Hepatocyte (in vitro differentiated cells): ENCODE data around the gene KIRREL1. TPM values are rescaled to one million over a fixed set of nuclear protein-coding genes. Genes with fewer than 3 reads are reported as not detected.

Source experiments
- DNase-seq: peaks from one replicate; pipeline ENCODE4 v3.0.0-alpha.2; 2016; ENCODE audit warnings: low spot score
- H2AFZ ChIP-seq: fragments of 200-600 bp; sonication (generic); 2 replicates; pipeline ENCODE4 v1.6.0; 2016; ENCODE audit warnings: antibody characterized with exemption, mild to moderate bottlenecking
- H3K27ac ChIP-seq: fragments of 200-600 bp; sonication (generic); 2 replicates; pipeline ENCODE4 v1.5.1; 2016; ENCODE audit warnings: mild to moderate bottlenecking
- H3K27me3 ChIP-seq: fragments of 200-600 bp; sonication (generic); 2 replicates; pipeline ENCODE4 v1.6.1; 2016
- H3K36me3 ChIP-seq: fragments of 200-600 bp; sonication (generic); replicated peaks from 2 replicates; pipeline ENCODE4 v1.5.1; 2016; ENCODE audit warnings: low read depth; ENCODE audit not compliant: insufficient read depth
- H3K4me1 ChIP-seq: fragments of 200-600 bp; sonication (generic); 2 replicates; pipeline ENCODE4 v1.5.1; 2016; ENCODE audit warnings: mild to moderate bottlenecking, moderate library complexity; ENCODE audit not compliant: insufficient read depth
- H3K4me2 ChIP-seq: fragments of 200-600 bp; sonication (generic); 2 replicates; pipeline ENCODE4 v1.6.0; 2016
- H3K4me3 ChIP-seq: fragments of 200-600 bp; sonication (generic); 2 replicates; pipeline ENCODE4 v1.5.1; 2016; ENCODE audit warnings: mild to moderate bottlenecking
- H3K79me2 ChIP-seq: fragments of 200-600 bp; sonication (generic); 2 replicates; pipeline ENCODE4 v1.6.0; 2017; ENCODE audit warnings: mild to moderate bottlenecking
- H3K9me2 ChIP-seq: fragments of 200-600 bp; sonication (generic); replicated peaks from 2 replicates; pipeline ENCODE4 v1.6.0; 2017; ENCODE audit warnings: mild to moderate bottlenecking; ENCODE audit not compliant: insufficient read depth
- H3K9me3 ChIP-seq: fragments of 200-600 bp; sonication (generic); 2 replicates; pipeline ENCODE4 v1.5.1; 2016; ENCODE audit warnings: low read depth, mild to moderate bottlenecking
- H4K20me1 ChIP-seq: fragments of 200-600 bp; sonication (generic); 2 replicates; pipeline ENCODE4 v1.6.0; 2016; ENCODE audit warnings: mild to moderate bottlenecking; ENCODE audit not compliant: insufficient read depth, poor library complexity, severe bottlenecking
- CTCF ChIP-seq: fragments of 200-600 bp; sonication (generic); IDR thresholded peaks from 2 replicates; pipeline ENCODE4 v1.5.1; 2016; ENCODE audit warnings: antibody characterized with exemption, mild to moderate bottlenecking; ENCODE audit not compliant: poor library complexity
- EZH2 ChIP-seq: fragments of 200-600 bp; sonication (generic); IDR thresholded peaks from 2 replicates; pipeline ENCODE4 v1.6.1; 2016; ENCODE audit warnings: antibody characterized with exemption, mild to moderate bottlenecking, borderline replicate concordance
- EZH2phosphoT487 ChIP-seq: fragments of 200-600 bp; sonication (generic); IDR thresholded peaks from one replicate; pipeline ENCODE4 v1.6.1; 2018; ENCODE audit warnings: antibody characterized with exemption, mild to moderate bottlenecking, low read depth, moderate library complexity; ENCODE audit not compliant: unreplicated experiment, severe bottlenecking
- WGBS: methylation state at CpG from one replicate; pipeline ENCODE4 v1.1.6; 2016; ENCODE audit warnings: low lambda C conversion rate; ENCODE audit errors: missing lambda C conversion rate; 5-methylcytosine and 5-hydroxymethylcytosine counted together
- polyA plus RNA-seq: library from polyadenylated mRNA; unstranded; fragments of >200 nt; fragmentation: Nextera tagmentation; extraction: Ambion mirVana; gene quantifications from 2 replicates; pipeline ENCODE4 v1.2.1, GENCODE V29; 2016
- total RNA-seq: library from RNA; depleted of rRNA; stranded (reverse); fragments of >200 nt; gene quantifications from 2 replicates; pipeline ENCODE4 v1.2.3, GENCODE V29; 2014

The KIRREL1 gene
- total and polyA plus RNA-seq, 2 experiments from 2014 or later = 20.4 to 47.1 TPM

- Histone ChIP-seq H3K9me3 (no peaks in the 10 kb centered on the region), H3K36me3 (no peaks in the 10 kb centered on the region), H3K79me2 (peaks cover 3% of the 10 kb centered on the region), H3K9me2 (no peaks in the 10 kb centered on the region), H4K20me1 (peaks cover 6% of the 10 kb centered on the region), H3K4me2 (no peak overlapping the region), H2AFZ (no peak overlapping the region), H3K4me3 (no peak overlapping the region), H3K27ac (no peak overlapping the region), H3K27me3 (no peaks in the 10 kb centered on the region), H3K4me1 (no peaks in the 10 kb centered on the region)
- WGBS = 93% methylated on average over 22 of the region's 22 CpGs
- DNase-seq = no peak
- no peak for TF ChIP-seq CTCF
- TF ChIP-seq EZH2 = no peak
- no peak for TF ChIP-seq EZH2phosphoT487
Observed at GRCh38 chr1:158077411-158078256, 84.2 kb downstream of the KIRREL1 start.

- no peak overlapping the region for H3K4me3 ChIP-seq
- no peak for DNase-seq
- H3K27ac ChIP-seq = no peak overlapping the region
- no peaks in the 10 kb centered on the region for H3K27me3 ChIP-seq
- no peaks in the 10 kb centered on the region for H3K36me3 ChIP-seq
- no peak overlapping the region for H2AFZ ChIP-seq
- TF ChIP-seq EZH2phosphoT487 (no peak), CTCF (no peak), EZH2 (no peak)
- peaks cover 6% of the 10 kb centered on the region for H4K20me1 ChIP-seq
- no peaks in the 10 kb centered on the region for H3K4me1 ChIP-seq
- no peaks in the 10 kb centered on the region for H3K9me2 ChIP-seq
- H3K9me3 ChIP-seq = no peaks in the 10 kb centered on the region
- no CpG with 5 or more reads among the region's 4 CpGs for WGBS
- peaks cover 3% of the 10 kb centered on the region for H3K79me2 ChIP-seq
- H3K4me2 ChIP-seq = no peak overlapping the region
Observed at GRCh38 chr1:158078569-158079080, 85.2 kb downstream of the KIRREL1 start.

- Histone ChIP-seq H3K36me3 (no peaks in the 10 kb centered on the region), H3K4me2 (no peak overlapping the region), H4K20me1 (no peaks in the 10 kb centered on the region)
Observed at GRCh38 chr1:158080066-158080465, 86.6 kb downstream of the KIRREL1 start.

More at GRCh38 chr1:158080066-158080465, 86.6 kb downstream of the KIRREL1 start:
- no peak for TF ChIP-seq CTCF
- TF ChIP-seq EZH2 = no peak
- TF ChIP-seq EZH2phosphoT487 = no peak
- Histone ChIP-seq H3K27ac (no peak overlapping the region), H3K9me3 (no peaks in the 10 kb centered on the region), H3K9me2 (no peaks in the 10 kb centered on the region), H2AFZ (no peak overlapping the region), H3K4me1 (no peaks in the 10 kb centered on the region), H3K27me3 (no peaks in the 10 kb centered on the region), H3K4me3 (no peak overlapping the region), H3K79me2 (no peaks in the 10 kb centered on the region)
- 97% methylated on average over 3 of the region's 3 CpGs for WGBS
- no peak for DNase-seq
